ENCODE results near the gene SYDE2.

DNA sequence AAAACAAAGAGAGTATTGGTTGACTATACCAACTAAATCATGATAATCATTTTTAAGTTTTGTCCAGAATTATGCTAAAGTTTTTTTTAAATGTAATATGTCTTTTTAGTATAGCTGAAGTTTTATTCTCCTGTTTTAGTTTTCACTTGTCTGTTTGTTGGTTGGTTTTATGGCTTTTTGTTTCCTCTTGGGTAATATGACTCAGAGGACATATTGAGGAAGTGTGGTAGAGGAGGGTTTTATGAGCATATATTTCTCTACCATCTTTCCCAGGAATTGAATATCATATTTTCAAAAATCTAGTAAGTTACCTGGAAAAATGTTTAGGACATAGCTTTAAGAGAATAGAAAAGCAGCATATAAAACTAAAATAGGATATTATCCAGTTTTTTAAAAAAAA, 84.0 kb downstream of the SYDE2 start:
- TF ChIP-seq, protein P1, sequence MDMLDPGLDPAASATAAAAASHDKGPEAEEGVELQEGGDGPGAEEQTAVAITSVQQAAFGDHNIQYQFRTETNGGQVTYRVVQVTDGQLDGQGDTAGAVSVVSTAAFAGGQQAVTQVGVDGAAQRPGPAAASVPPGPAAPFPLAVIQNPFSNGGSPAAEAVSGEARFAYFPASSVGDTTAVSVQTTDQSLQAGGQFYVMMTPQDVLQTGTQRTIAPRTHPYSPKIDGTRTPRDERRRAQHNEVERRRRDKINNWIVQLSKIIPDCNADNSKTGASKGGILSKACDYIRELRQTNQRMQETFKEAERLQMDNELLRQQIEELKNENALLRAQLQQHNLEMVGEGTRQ (IDR thresholded peaks at IDR 0.05; ENCODE audit: borderline replicate concordance, low read depth, low read length): no peak
- TF ChIP-seq RXRA (IDR thresholded peaks at IDR 0.05; ENCODE audit: borderline replicate concordance, low read depth): no peak
- TF ChIP-seq, protein P2, sequence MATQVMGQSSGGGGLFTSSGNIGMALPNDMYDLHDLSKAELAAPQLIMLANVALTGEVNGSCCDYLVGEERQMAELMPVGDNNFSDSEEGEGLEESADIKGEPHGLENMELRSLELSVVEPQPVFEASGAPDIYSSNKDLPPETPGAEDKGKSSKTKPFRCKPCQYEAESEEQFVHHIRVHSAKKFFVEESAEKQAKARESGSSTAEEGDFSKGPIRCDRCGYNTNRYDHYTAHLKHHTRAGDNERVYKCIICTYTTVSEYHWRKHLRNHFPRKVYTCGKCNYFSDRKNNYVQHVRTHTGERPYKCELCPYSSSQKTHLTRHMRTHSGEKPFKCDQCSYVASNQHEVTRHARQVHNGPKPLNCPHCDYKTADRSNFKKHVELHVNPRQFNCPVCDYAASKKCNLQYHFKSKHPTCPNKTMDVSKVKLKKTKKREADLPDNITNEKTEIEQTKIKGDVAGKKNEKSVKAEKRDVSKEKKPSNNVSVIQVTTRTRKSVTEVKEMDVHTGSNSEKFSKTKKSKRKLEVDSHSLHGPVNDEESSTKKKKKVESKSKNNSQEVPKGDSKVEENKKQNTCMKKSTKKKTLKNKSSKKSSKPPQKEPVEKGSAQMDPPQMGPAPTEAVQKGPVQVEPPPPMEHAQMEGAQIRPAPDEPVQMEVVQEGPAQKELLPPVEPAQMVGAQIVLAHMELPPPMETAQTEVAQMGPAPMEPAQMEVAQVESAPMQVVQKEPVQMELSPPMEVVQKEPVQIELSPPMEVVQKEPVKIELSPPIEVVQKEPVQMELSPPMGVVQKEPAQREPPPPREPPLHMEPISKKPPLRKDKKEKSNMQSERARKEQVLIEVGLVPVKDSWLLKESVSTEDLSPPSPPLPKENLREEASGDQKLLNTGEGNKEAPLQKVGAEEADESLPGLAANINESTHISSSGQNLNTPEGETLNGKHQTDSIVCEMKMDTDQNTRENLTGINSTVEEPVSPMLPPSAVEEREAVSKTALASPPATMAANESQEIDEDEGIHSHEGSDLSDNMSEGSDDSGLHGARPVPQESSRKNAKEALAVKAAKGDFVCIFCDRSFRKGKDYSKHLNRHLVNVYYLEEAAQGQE (IDR thresholded peaks at IDR 0.05; ENCODE audit: low read depth, low read length): no peak
- TF ChIP-seq POLR2AphosphoS5 (IDR thresholded peaks at IDR 0.05; ENCODE audit: low read depth, low read length): no peak
- TF ChIP-seq EP300 (IDR thresholded peaks at IDR 0.05; ENCODE audit: borderline replicate concordance in 1 of 2, low read depth in 1 of 2, low read length in 1 of 2): no peak
- no peak for TF ChIP-seq MXI1 (IDR thresholded peaks at IDR 0.05; ENCODE audit: low read depth, low read length)
- TF ChIP-seq FOSL2 (IDR thresholded peaks at IDR 0.05; ENCODE audit: borderline replicate concordance, low read depth): no peak
- TF ChIP-seq, protein P3, sequence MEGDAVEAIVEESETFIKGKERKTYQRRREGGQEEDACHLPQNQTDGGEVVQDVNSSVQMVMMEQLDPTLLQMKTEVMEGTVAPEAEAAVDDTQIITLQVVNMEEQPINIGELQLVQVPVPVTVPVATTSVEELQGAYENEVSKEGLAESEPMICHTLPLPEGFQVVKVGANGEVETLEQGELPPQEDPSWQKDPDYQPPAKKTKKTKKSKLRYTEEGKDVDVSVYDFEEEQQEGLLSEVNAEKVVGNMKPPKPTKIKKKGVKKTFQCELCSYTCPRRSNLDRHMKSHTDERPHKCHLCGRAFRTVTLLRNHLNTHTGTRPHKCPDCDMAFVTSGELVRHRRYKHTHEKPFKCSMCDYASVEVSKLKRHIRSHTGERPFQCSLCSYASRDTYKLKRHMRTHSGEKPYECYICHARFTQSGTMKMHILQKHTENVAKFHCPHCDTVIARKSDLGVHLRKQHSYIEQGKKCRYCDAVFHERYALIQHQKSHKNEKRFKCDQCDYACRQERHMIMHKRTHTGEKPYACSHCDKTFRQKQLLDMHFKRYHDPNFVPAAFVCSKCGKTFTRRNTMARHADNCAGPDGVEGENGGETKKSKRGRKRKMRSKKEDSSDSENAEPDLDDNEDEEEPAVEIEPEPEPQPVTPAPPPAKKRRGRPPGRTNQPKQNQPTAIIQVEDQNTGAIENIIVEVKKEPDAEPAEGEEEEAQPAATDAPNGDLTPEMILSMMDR (IDR thresholded peaks at IDR 0.05): no peak
- no peak for TF ChIP-seq ELF1 (IDR thresholded peaks at IDR 0.05)
- no peak for TF ChIP-seq SIN3A (IDR thresholded peaks at IDR 0.05; ENCODE audit: borderline replicate concordance, low read depth, low read length)
- TF ChIP-seq TEAD4 (IDR thresholded peaks at IDR 0.05; ENCODE audit: borderline replicate concordance, insufficient read depth): no peak
